OCI-LY7 (cell line): ENCODE data around the gene NAV3. TPM values are rescaled to one million over a fixed set of nuclear protein-coding genes. Genes with fewer than 3 reads are reported as not detected.

Experiments
- BruUV-seq: library from RNA; stranded (reverse); fragments of 400-500 nt; replicated peaks from 2 replicates; lab custom pipeline; 2021; lab: Mats Ljungman, UMichigan
- CTCF ChIA-PET: fragments of 300-600 bp; sonication (Branson Sonifier 250); formaldehyde crosslinking; loops from one replicate; lab custom pipeline; 2022; ENCODE audit warnings: antibody characterized with exemption; ENCODE audit not compliant: unreplicated experiment; lab: Charles Lee
- POLR2A ChIA-PET: fragments of 300-600 bp; sonication (Branson Sonifier 250); formaldehyde crosslinking; loops from one replicate; lab custom pipeline; 2022; ENCODE audit warnings: antibody characterized with exemption; lab: Charles Lee
- DNase-seq: peaks from one replicate; pipeline ENCODE4 v3.0.0-alpha.2; 2015; ENCODE audit warnings: low spot score
- H2AFZ ChIP-seq: fragments of 200-600 bp; sonication (generic), shearing (Covaris generic); 2 replicates; pipeline ENCODE4 v1.6.1; 2014; ENCODE audit warnings: mild to moderate bottlenecking, antibody characterized with exemption, low read length, moderate library complexity
- H3K27ac ChIP-seq: fragments of 200-600 bp; sonication (generic); 2 replicates; pipeline ENCODE4 v1.5.1; 2014; ENCODE audit warnings: mixed run types, low read depth, mild to moderate bottlenecking, moderate library complexity, low read length, inconsistent platforms; ENCODE audit not compliant: poor library complexity, severe bottlenecking
- H3K36me3 ChIP-seq: fragments of 200-600 bp; sonication (generic); 2 replicates; pipeline ENCODE4 v1.6.1; 2014; ENCODE audit warnings: mild to moderate bottlenecking, antibody characterized with exemption, low read length, moderate library complexity, mixed read lengths; ENCODE audit not compliant: insufficient read depth
- H3K4me1 ChIP-seq: fragments of 200-600 bp; sonication (generic); 2 replicates; pipeline ENCODE4 v1.5.1; 2014; ENCODE audit warnings: mild to moderate bottlenecking, low read length; ENCODE audit not compliant: insufficient read depth, poor library complexity, severe bottlenecking
- H3K4me2 ChIP-seq: fragments of 200-600 bp; sonication (generic); 2 replicates; pipeline ENCODE4 v1.6.1; 2014; ENCODE audit warnings: mild to moderate bottlenecking, low read length
- H3K4me3 ChIP-seq: fragments of 200-600 bp; sonication (generic); 2 replicates; pipeline ENCODE4 v1.5.1; 2014; ENCODE audit warnings: mild to moderate bottlenecking, low read depth, low read length; ENCODE audit not compliant: poor library complexity, severe bottlenecking
- H3K79me2 ChIP-seq: fragments of 200-600 bp; sonication (generic); 2 replicates; pipeline ENCODE4 v1.6.1; 2016; ENCODE audit warnings: low read depth, mild to moderate bottlenecking, low read length, moderate library complexity, mixed read lengths; ENCODE audit not compliant: insufficient read depth
- H3K9me2 ChIP-seq: fragments of 200-600 bp; sonication (generic); 2 replicates; pipeline ENCODE4 v1.6.1; 2016; ENCODE audit warnings: mild to moderate bottlenecking, low read length, mixed read lengths; ENCODE audit not compliant: insufficient read depth
- H3K9me3 ChIP-seq: fragments of 200-600 bp; sonication (generic); 2 replicates; pipeline ENCODE4 v1.6.1; 2014; ENCODE audit warnings: mild to moderate bottlenecking, mixed run types, low read length, mixed read lengths
- H4K20me1 ChIP-seq: fragments of 200-600 bp; sonication (generic); 2 replicates; pipeline ENCODE4 v1.6.1; 2014; ENCODE audit warnings: mild to moderate bottlenecking, antibody characterized with exemption, low read length, moderate library complexity, mixed read lengths; ENCODE audit not compliant: insufficient read depth
- CTCF ChIP-seq: fragments of 200-600 bp; sonication (generic); conservative IDR thresholded peaks from 2 replicates; pipeline ENCODE4 v1.5.1; 2014; ENCODE audit warnings: mild to moderate bottlenecking, antibody characterized with exemption, low read length, moderate library complexity, mixed read lengths
- EZH2phosphoT487 ChIP-seq: fragments of 200-600 bp; sonication (generic); IDR thresholded peaks from 2 replicates; pipeline ENCODE4 v1.6.1; 2018; ENCODE audit warnings: low read depth, borderline replicate concordance, mild to moderate bottlenecking, mixed run types, antibody characterized with exemption, low read length, moderate library complexity, mixed read lengths
- intact Hi-C: fragments of 100-400 bp; cut with micrococcal nuclease; formaldehyde crosslinking; loops from one replicate; pipeline ENCODE4 v1.10.0; 2022; ENCODE audit not compliant: unreplicated experiment
- total RNA-seq, 2 experiments: library from RNA; depleted of rRNA in 1 of 2; stranded (reverse); fragments of >200 nt in 1 of 2; shearing (Covaris generic) in 1 of 2; gene quantifications; 2 replicates each; pipeline ENCODE4 v1.2.3, GENCODE V29; 2014 to 2022

NAV3 gene
- total RNA-seq, 2 experiments from 2014 or later = 0.68 to 1.6 TPM

- Histone ChIP-seq H3K4me1 (no peaks in the 10 kb centered on the region), H2AFZ (peak overlapping the region; percentile 24; the same call in 1 of the 2 replicates), H3K9me2 (no peaks in the 10 kb centered on the region), H3K79me2 (no peaks in the 10 kb centered on the region), H4K20me1 (no peaks in the 10 kb centered on the region), H3K27ac (no peak overlapping the region), H3K4me3 (no peak overlapping the region), H3K4me2 (no peak overlapping the region), H3K36me3 (no peaks in the 10 kb centered on the region; the same call in 1 of the 2 replicates), H3K9me3 (peaks cover 14% of the 10 kb centered on the region; the same call in 1 of the 2 replicates)
- BruUV-seq = no TSS peak
- intact Hi-C loops = no loop called here
- ChIA-PET CTCF (no interaction called here), POLR2A (interaction anchor here (0.7 kb wide), 1 partner anchor 9 kb away, joined by 3 read pairs; no protein-coding TSS in a partner anchor)
- DNase-seq = no peak
- TF ChIP-seq CTCF = no peak
- no peak for TF ChIP-seq EZH2phosphoT487
Measured at GRCh38 chr12:77788231-77789168, 42.2 kb upstream of the NAV3 start.

DNA sequence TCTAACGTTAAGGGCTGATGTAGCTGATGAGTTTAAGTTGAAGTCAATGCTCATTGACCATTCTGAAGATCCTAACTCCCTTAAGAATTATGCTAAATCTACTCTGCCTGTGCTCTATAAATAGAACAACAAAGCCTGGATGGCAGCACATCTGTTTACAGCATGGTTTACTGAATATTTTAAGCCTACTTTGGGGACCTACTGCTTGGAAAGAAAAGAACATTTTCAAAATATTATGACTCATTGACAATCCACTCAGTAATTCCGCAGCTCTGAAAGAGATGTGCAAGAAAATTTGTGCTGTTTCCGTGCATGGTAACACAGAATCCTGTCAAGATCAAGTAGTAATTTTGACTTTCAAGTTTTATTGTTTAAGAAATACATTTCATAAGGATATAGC lies 35.0 kb upstream of the NAV3 start:
- Histone ChIP-seq H3K4me3 (no peak overlapping the region), H3K27ac (no peak overlapping the region), H2AFZ (peak overlapping the region; percentile 57), H3K9me3 (no peaks in the 10 kb centered on the region), H3K36me3 (no peaks in the 10 kb centered on the region; the same call in 1 of the 2 replicates), H3K4me1 (no peaks in the 10 kb centered on the region), H3K4me2 (no peak overlapping the region), H3K79me2 (no peaks in the 10 kb centered on the region), H3K9me2 (no peaks in the 10 kb centered on the region), H4K20me1 (no peaks in the 10 kb centered on the region)
- BruUV-seq = no TSS peak
- CTCF ChIA-PET = no interaction called here
- TF ChIP-seq CTCF = no peak
- TF ChIP-seq EZH2phosphoT487 = no peak
- intact Hi-C loops = no loop called here
- POLR2A ChIA-PET = no interaction called here
- no peak for DNase-seq
